Liver (tissue), 9 donors: Measurements from ENCODE around the gene RELL2. TPM values are rescaled to one million over a fixed set of nuclear protein-coding genes. Genes with fewer than 3 reads are reported as not detected.

Experiments used
- DNase-seq: peaks from one replicate; pipeline ENCODE4 v3.0.0-alpha.2; 2017; ENCODE audit warnings: low spot score
- H3K27ac ChIP-seq, 2 donors: one replicate each; pipeline ENCODE4 v1.7.0; 2013; ENCODE audit warnings: inconsistent platforms in 2 of 2, low read length in 2 of 2, control low read depth in 1 of 2, low read depth in 1 of 2, mild to moderate bottlenecking in 1 of 2
- H3K27me3 ChIP-seq, 4 donors: one replicate each; pipeline versions ENCODE4 v1.6.1 to v1.7.0; 2013; ENCODE audit warnings: low read length in 3 of 4, inconsistent platforms in 1 of 4, mild to moderate bottlenecking in 1 of 4, moderate library complexity in 1 of 4; ENCODE audit not compliant: control insufficient read depth in 4 of 4, insufficient read depth in 4 of 4
- H3K36me3 ChIP-seq, 4 donors: one replicate each; pipeline versions ENCODE4 v1.6.1 to v1.7.0; 2013; ENCODE audit warnings: low read length in 3 of 4, mild to moderate bottlenecking in 3 of 4, low read depth in 1 of 4, moderate library complexity in 1 of 4; ENCODE audit not compliant: control insufficient read depth in 4 of 4, insufficient read depth in 3 of 4
- H3K4me1 ChIP-seq, 4 donors: one replicate each; pipeline versions ENCODE4 v1.6.1 to v1.7.0; 2013; ENCODE audit warnings: low read length in 3 of 4, mild to moderate bottlenecking in 3 of 4, moderate library complexity in 1 of 4; ENCODE audit not compliant: control insufficient read depth in 4 of 4, insufficient read depth in 4 of 4
- H3K4me3 ChIP-seq, 3 donors: one replicate each; pipeline versions ENCODE4 v1.6.1 to v1.7.0; 2013; ENCODE audit warnings: low read length in 3 of 3, control low read depth in 1 of 3, low read depth in 1 of 3, mild to moderate bottlenecking in 1 of 3
- H3K9ac ChIP-seq, 2 donors: one replicate each; pipeline ENCODE4 v1.7.0; 2013; ENCODE audit warnings: low read length in 2 of 2, mild to moderate bottlenecking in 2 of 2, moderate library complexity in 2 of 2, control low read depth in 1 of 2, low read depth in 1 of 2
- H3K9me3 ChIP-seq, 4 donors: one replicate each; pipeline versions ENCODE4 v1.6.1 to v1.7.0; 2013; ENCODE audit warnings: low read length in 3 of 4; ENCODE audit not compliant: control insufficient read depth in 4 of 4
- ATF3 ChIP-seq: IDR thresholded peaks from 2 replicates; pipeline ENCODE4 v1.6.1; 2016; ENCODE audit warnings: antibody characterized with exemption
- CTCF ChIP-seq: fragments of 150-350 bp; IDR thresholded peaks from 2 replicates; pipeline ENCODE4 v1.5.1; 2017; ENCODE audit warnings: improper control_type of control experiment, low read depth, low read length; ENCODE audit not compliant: missing input control
- EGR1 ChIP-seq, 2 donors: IDR thresholded peaks; 2 replicates each; pipeline ENCODE4 v1.6.1; 2016 to 2018; ENCODE audit warnings: antibody characterized with exemption in 2 of 2, low read depth in 2 of 2
- FOXA1 ChIP-seq: IDR thresholded peaks from 2 replicates; pipeline ENCODE4 v1.6.1; 2016; ENCODE audit warnings: antibody characterized with exemption
- FOXA2 ChIP-seq: IDR thresholded peaks from 2 replicates; pipeline ENCODE4 v1.6.1; 2016; ENCODE audit warnings: antibody characterized with exemption
- GABPA ChIP-seq, 2 donors: IDR thresholded peaks in 1 of 2; conservative IDR thresholded peaks in 1 of 2; 2 replicates each; pipeline ENCODE4 v1.6.1; 2016; ENCODE audit warnings: antibody characterized with exemption in 2 of 2, mild to moderate bottlenecking in 1 of 2, moderate library complexity in 1 of 2
- HNF4A ChIP-seq, 2 donors: conservative IDR thresholded peaks; 2 replicates each; pipeline ENCODE4 v1.6.1; 2016; ENCODE audit warnings: antibody characterized with exemption in 2 of 2, mild to moderate bottlenecking in 2 of 2
- HNF4G ChIP-seq: IDR thresholded peaks from 2 replicates; pipeline ENCODE4 v1.6.1; 2016; ENCODE audit warnings: antibody characterized with exemption
- JUND ChIP-seq, 2 donors: IDR thresholded peaks; 2 replicates each; pipeline ENCODE4 v1.6.1; 2016; ENCODE audit warnings: antibody characterized with exemption in 2 of 2
- MAX ChIP-seq: IDR thresholded peaks from 2 replicates; pipeline ENCODE4 v1.6.1; 2016; ENCODE audit warnings: antibody characterized with exemption
- NR2F2 ChIP-seq: IDR thresholded peaks from 2 replicates; pipeline ENCODE4 v1.6.1; 2016; ENCODE audit warnings: antibody characterized with exemption
- RAD21 ChIP-seq, 2 donors: IDR thresholded peaks; 2 replicates each; pipeline ENCODE4 v1.6.1; 2016; ENCODE audit warnings: antibody characterized with exemption in 2 of 2, mild to moderate bottlenecking in 2 of 2
- REST ChIP-seq: IDR thresholded peaks from 2 replicates; pipeline ENCODE4 v1.6.1; 2016; ENCODE audit warnings: antibody characterized with exemption, mild to moderate bottlenecking
- RXRA ChIP-seq, 2 donors: IDR thresholded peaks; 2 replicates each; pipeline ENCODE4 v1.6.1; 2017 to 2018; ENCODE audit warnings: antibody characterized with exemption in 2 of 2, mild to moderate bottlenecking in 1 of 2
- TAF1 ChIP-seq: conservative IDR thresholded peaks from 2 replicates; pipeline ENCODE4 v1.6.1; 2016; ENCODE audit warnings: antibody characterized with exemption, mild to moderate bottlenecking
- YY1 ChIP-seq: IDR thresholded peaks from 2 replicates; pipeline ENCODE4 v1.6.1; 2016; ENCODE audit warnings: antibody characterized with exemption, mild to moderate bottlenecking
- ZBTB33 ChIP-seq: IDR thresholded peaks from 2 replicates; pipeline ENCODE4 v1.6.1; 2016; ENCODE audit warnings: antibody characterized with exemption
- WGBS: extraction: QIAGEN DNeasy Blood & Tissue Kit; methylation state at CpG from one replicate; pipeline ENCODE4 v1.1.7; 2013; 5-methylcytosine and 5-hydroxymethylcytosine counted together
- polyA plus RNA-seq, 2 donors: library from polyadenylated mRNA; stranded (reverse) in 1 of 2; unstranded in 1 of 2; fragments of 200-250 nt in 1 of 2; fragments of >200 nt in 1 of 2; fragmentation: Nextera tagmentation in 1 of 2; extraction: Ambion mirVana in 1 of 2; gene quantifications; one replicate each; pipeline versions ENCODE4 v1.2.1 to v1.2.3, GENCODE V29; 2013 to 2015
- total RNA-seq, 2 donors: library from RNA; depleted of rRNA; stranded (reverse); fragments of >200 nt; gene quantifications; one replicate each; pipeline ENCODE4 v1.2.3, GENCODE V29; 2014
- donor health status: healthy.
- donor health status: healthy.
- donor health status: healthy.
- donor health status: healthy.
- donor health status: healthy.

Gene RELL2
- total and polyA plus RNA-seq, 4 donors: 0.47 to 1.3 (median 0.88) TPM

- Histone ChIP-seq H3K4me1 (peaks cover 0 to 36% (median 11%) of the 10 kb centered on the region in 4 donors), H3K36me3 (peaks cover 0 to 3% (median 0%) of the 10 kb centered on the region in 4 donors), H3K27me3 (no peaks in the 10 kb centered on the region), H3K9me3 (no peaks in the 10 kb centered on the region), H3K4me3 (no peak overlapping the region), H3K27ac (peak overlapping the region in 1 of 2 donors; percentile 4), H3K9ac (no peak overlapping the region)
- no peak for TF ChIP-seq HNF4A (conservative IDR thresholded peaks at IDR 0.05)
- no peak for TF ChIP-seq MAX
- TF ChIP-seq NR2F2: no peak
- TF ChIP-seq ZBTB33: no peak
- no peak for TF ChIP-seq RAD21 (IDR thresholded peaks at IDR 0.05)
- TF ChIP-seq ATF3: no peak
- TF ChIP-seq FOXA1: no peak
- no peak for TF ChIP-seq EGR1 (IDR thresholded peaks at IDR 0.05; ENCODE audit: low read depth in 2 of 2)
- no peak for TF ChIP-seq GABPA (IDR thresholded peaks at IDR 0.05 in 1 of 2, conservative IDR thresholded peaks at IDR 0.05 in 1 of 2)
- no peak for TF ChIP-seq TAF1
- WGBS: 61% methylated on average over 3 of the region's 3 CpGs
- no peak for DNase-seq
These were observed 38.1 kb upstream of the RELL2 start for GRCh38 chr5:141598391-141599345.

- no peak for TF ChIP-seq FOXA2
- no peak for TF ChIP-seq JUND (IDR thresholded peaks at IDR 0.05)
- TF ChIP-seq YY1: no peak
- no peak for TF ChIP-seq ZBTB33
- TF ChIP-seq HNF4A (conservative IDR thresholded peaks at IDR 0.05): no peak
- TF ChIP-seq CTCF: no peak
- TF ChIP-seq HNF4G: no peak
- no peak for TF ChIP-seq NR2F2
- TF ChIP-seq REST: no peak
- no peak for TF ChIP-seq RXRA (IDR thresholded peaks at IDR 0.05)
- no peak for TF ChIP-seq ATF3
- no peaks in the 10 kb centered on the region for H3K27me3 ChIP-seq
- WGBS: 95% methylated on average over 1 of the region's 1 CpG
- no peak overlapping the region for H3K27ac ChIP-seq
- no peak for DNase-seq
- H3K9ac ChIP-seq: no peak overlapping the region
- no peaks in the 10 kb centered on the region for H3K9me3 ChIP-seq
- no peak overlapping the region for H3K4me3 ChIP-seq
- H3K36me3 ChIP-seq: no peaks in the 10 kb centered on the region
- peaks cover 7 to 54% (median 37%) of the 10 kb centered on the region in 4 donors for H3K4me1 ChIP-seq
These were observed 34.2 kb upstream of the RELL2 start for GRCh38 chr5:141602606-141603005.
